Measurements from ENCODE around the gene FAT2.

The FAT2 gene

GRCh38 chr5:151607304-151607703 lies 16.2 kb upstream of the FAT2 start:
- no peak for ATAC-seq
- TF ChIP-seq PATZ1 (CRISPR knock-in tag; IDR thresholded peaks at IDR 0.05; ENCODE audit: borderline replicate concordance) (no peak), PPARA (CRISPR knock-in tag; IDR thresholded peaks at IDR 0.05; ENCODE audit: borderline replicate concordance) (no peak), ZFP30 (CRISPR knock-in tag; IDR thresholded peaks at IDR 0.05) (no peak), POU6F1 (CRISPR knock-in tag; IDR thresholded peaks at IDR 0.05; ENCODE audit: borderline replicate concordance, low read depth) (no peak), RARB (CRISPR knock-in tag; IDR thresholded peaks at IDR 0.05) (no peak), ZNF70 (CRISPR knock-in tag; IDR thresholded peaks at IDR 0.05) (no peak), ZNF8 (CRISPR knock-in tag; IDR thresholded peaks at IDR 0.05) (no peak), ISL1 (CRISPR knock-in tag; IDR thresholded peaks at IDR 0.05) (no peak), CSDC2 (CRISPR knock-in tag; IDR thresholded peaks at IDR 0.05) (no peak), TOX (CRISPR knock-in tag; IDR thresholded peaks at IDR 0.05; ENCODE audit: borderline replicate concordance) (no peak), ZNF565 (CRISPR knock-in tag; conservative IDR thresholded peaks at IDR 0.05; ENCODE audit: low read depth) (no peak)

- ATAC-seq = no peak
- TF ChIP-seq ZNF8 (CRISPR knock-in tag; IDR thresholded peaks at IDR 0.05) = no peak
- no peak for TF ChIP-seq TSHZ2 (CRISPR knock-in tag; IDR thresholded peaks at IDR 0.05)
- TF ChIP-seq BACH2 (CRISPR knock-in tag; IDR thresholded peaks at IDR 0.05; ENCODE audit: borderline replicate concordance) = no peak
- TF ChIP-seq RARB (CRISPR knock-in tag; IDR thresholded peaks at IDR 0.05) = no peak
- no peak for TF ChIP-seq ZFP3 (CRISPR knock-in tag; IDR thresholded peaks at IDR 0.05)
- TF ChIP-seq PATZ1 (CRISPR knock-in tag; IDR thresholded peaks at IDR 0.05; ENCODE audit: borderline replicate concordance) = no peak
- no peak for TF ChIP-seq ZFP30 (CRISPR knock-in tag; IDR thresholded peaks at IDR 0.05)
Measured at GRCh38 chr5:151605559-151605958, 14.4 kb upstream of the FAT2 start.

GRCh38 chr5:151602806-151603205 lies 11.7 kb upstream of the FAT2 start:
- ATAC-seq = no peak
- no peak for TF ChIP-seq OSR1 (CRISPR knock-in tag; IDR thresholded peaks at IDR 0.05)
- no peak for TF ChIP-seq ZNF8 (CRISPR knock-in tag; IDR thresholded peaks at IDR 0.05)
- no peak for TF ChIP-seq ESRRG (CRISPR knock-in tag; IDR thresholded peaks at IDR 0.05)
- TF ChIP-seq CSDC2 (CRISPR knock-in tag; IDR thresholded peaks at IDR 0.05) = no peak
- TF ChIP-seq CSRNP3 (CRISPR knock-in tag; IDR thresholded peaks at IDR 0.05) = no peak
- no peak for TF ChIP-seq ISL1 (CRISPR knock-in tag; IDR thresholded peaks at IDR 0.05)
- no peak for TF ChIP-seq RARB (CRISPR knock-in tag; IDR thresholded peaks at IDR 0.05)
- TF ChIP-seq ZNF70 (CRISPR knock-in tag; IDR thresholded peaks at IDR 0.05) = no peak
- no peak for TF ChIP-seq ARNTL (CRISPR knock-in tag; IDR thresholded peaks at IDR 0.05; ENCODE audit: borderline replicate concordance, low read depth)
- TF ChIP-seq PATZ1 (CRISPR knock-in tag; IDR thresholded peaks at IDR 0.05; ENCODE audit: borderline replicate concordance) = no peak
- TF ChIP-seq TSHZ2 (CRISPR knock-in tag; IDR thresholded peaks at IDR 0.05) = no peak
- TF ChIP-seq POU6F1 (CRISPR knock-in tag; IDR thresholded peaks at IDR 0.05; ENCODE audit: borderline replicate concordance, low read depth) = no peak
- no peak for TF ChIP-seq ZNF565 (CRISPR knock-in tag; conservative IDR thresholded peaks at IDR 0.05; ENCODE audit: low read depth)
- TF ChIP-seq ZC3H10 (CRISPR knock-in tag; IDR thresholded peaks at IDR 0.05) = no peak
- TF ChIP-seq TOX (CRISPR knock-in tag; IDR thresholded peaks at IDR 0.05; ENCODE audit: borderline replicate concordance) = no peak

Measured in SK-N-SH treated with all-trans-retinoic acid at 6 μM for 48 hours (cell line).